HG02763 (cell line): ENCODE data around the gene ABHD1.

Experiments used
- ATAC-seq: cut with Tn5 transposase; IDR thresholded peaks from one replicate; pipeline ENCODE4 v1.9.1; 2021; ENCODE audit warnings: mild to moderate bottlenecking, moderate library complexity; ENCODE audit not compliant: unreplicated experiment

ABHD1 gene

DNA sequence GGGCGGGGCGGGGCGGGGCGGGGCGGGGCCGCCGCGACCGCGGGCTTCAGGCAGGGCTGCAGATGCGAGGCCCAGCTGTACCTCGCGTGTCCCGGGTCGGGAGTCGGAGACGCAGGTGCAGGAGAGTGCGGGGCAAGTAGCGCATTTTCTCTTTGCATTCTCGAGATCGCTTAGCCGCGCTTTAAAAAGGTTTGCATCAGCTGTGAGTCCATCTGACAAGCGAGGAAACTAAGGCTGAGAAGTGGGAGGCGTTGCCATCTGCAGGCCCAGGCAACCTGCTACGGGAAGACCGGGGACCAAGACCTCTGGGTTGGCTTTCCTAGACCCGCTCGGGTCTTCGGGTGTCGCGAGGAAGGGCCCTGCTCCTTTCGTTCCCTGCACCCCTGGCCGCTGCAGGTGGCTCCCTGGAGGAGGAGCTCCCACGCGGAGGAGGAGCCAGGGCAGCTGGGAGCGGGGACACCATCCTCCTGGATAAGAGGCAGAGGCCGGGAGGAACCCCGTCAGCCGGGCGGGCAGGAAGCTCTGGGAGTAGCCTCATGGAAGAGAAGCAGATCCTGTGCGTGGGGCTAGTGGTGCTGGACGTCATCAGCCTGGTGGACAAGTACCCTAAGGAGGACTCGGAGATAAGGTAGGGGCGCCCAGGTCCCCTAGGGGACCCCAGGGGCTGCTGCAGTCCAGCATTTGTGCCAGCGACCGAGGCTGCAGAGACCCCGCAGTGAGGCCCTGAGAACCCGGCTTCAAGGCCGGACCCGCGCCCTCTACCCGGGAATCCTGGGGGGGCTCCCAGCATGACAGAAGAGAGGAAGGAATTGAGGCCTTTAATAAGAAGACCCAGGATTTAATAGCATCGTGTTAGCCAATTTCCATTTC is 36.7 kb upstream of the ABHD1 start, which contains the start of gene KHK:
Gene KHK, plus strand, starts transcription at position 49 of the 870 bp plus-strand sequence. Its CDS starts 488 bp downstream, at position 537.
- ATAC-seq: peak; percentile 8

DNA sequence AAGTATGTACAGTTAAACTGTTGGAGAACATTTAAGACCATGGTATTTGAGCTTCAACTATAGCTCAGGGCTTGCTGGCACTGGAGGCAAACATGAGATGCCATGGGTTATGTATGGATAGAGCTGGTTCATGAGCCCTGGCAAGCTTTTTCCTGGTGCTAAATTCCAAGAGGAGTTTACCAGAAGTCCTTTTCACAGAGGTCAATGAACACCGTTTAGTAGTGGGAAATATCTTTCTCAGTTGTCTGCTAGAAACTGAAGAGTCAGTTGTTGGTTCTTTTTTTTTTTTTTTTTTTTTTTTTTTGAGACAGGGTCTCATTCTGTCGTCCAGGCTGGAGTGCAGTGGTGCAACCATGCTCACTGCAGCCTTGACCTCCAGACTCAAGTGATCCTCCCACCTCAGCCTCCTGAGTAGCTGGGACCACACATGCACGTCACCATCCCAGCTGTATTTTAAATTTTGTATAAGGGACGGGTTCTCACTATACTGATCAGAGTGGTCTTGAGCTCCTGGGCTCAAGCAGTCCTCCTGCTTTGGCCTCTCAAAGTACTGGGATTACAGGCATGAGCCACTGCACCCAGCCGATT is 35.7 kb upstream of the ABHD1 start:
- no peak for ATAC-seq

DNA sequence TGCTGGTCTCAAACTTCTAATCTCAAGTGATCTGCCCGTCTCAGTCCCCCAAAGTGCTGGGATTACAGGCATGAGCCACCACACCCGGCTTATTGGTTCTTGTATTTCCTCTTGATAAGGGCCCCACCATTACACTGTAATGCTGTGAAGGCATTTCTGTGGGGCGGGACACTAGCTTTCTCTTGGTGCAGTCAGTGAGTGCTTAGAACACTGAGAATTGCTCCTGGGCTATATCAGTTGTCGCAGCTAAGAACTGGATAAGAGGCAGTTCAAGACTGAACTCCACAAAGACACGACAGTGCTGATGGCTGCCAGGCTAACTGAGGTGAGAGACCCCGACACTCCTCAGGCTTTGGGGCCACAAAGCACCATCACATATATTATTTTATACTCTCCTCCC is 35.0 kb upstream of the ABHD1 start:
- ATAC-seq: no peak

DNA sequence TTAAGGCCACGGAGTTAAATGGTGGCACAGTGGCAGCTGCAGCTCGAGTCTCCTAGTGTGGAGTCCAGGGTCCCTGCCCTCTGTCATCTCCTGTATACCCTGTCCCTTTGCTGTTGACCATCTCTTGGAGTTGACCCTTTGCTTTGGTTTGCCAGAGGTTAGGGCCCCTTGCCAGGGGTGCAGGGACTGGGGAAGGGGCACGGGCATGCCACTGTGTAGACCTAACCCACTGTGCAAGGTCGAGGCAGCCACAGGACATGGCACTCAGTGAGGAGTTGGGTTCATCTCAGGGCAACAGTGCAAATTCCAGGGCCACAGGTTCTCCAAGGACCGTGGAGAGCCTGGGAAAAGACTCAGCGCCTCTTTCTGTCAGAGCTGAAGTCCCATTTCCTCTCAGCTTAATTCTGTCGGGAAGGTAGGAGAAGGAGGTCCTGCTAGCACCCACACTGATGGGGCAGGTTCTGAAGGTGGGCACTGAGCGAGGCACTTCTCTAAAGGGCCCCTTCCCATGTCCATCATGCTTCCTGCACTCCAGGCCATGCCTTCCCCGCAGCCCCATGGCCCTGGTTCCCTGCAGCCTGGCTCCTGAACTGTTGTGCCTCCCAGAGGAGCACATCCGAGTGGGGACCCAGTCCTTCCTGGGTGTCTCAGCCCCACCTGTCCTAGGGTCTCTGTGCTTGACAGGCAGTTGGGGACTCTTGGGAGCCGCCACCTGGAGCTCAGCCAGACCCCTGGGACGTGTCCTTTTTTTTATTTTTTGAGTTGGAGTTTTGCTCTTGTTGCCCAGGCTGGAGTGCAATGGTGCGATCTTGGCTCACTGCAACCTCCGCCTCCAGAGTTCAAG is 34.3 kb upstream of the ABHD1 start:
- ATAC-seq: no peak

DNA sequence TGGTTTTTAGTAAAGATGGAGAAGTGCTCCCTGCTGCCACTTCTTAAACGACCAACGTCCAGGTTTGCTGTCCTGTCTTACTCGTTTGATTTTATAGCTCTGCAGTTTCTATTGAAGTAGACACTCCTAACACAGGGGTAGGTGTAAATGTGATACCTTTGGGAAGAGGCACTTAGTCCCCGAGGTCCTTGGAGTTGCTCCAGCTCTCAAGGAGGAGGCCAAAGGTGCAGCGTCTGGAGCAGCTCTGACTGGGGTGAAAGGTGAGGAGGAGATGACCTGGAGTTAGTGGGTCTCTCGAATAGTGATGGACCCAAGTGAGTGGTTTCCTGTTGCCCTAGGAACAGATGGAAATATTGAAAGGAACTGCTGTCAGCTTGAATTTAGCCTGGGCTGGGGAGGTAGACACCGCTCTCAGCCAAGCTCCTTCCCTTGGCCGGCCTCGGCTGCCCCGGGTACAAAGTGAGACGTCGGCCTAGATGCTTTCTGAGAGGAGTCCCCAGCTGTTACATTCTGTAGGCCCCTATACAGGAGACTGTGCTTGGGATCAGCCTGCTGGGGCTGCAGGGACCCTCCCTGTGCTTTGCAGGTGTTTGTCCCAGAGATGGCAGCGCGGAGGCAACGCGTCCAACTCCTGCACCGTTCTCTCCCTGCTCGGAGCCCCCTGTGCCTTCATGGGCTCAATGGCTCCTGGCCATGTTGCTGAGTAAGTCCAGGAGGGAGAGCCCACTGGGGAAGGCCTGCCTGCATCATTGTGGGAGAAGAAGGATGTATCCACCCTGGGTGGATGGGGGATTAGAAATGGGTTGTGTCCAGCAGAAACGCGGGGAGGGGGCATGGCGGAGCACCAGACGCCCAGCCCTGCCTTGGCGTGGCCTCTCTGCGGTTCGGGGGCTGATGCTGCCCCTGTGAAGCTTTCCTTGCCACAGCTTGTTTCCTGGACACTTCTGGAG is 31.6 kb upstream of the ABHD1 start:
- ATAC-seq: no peak

DNA sequence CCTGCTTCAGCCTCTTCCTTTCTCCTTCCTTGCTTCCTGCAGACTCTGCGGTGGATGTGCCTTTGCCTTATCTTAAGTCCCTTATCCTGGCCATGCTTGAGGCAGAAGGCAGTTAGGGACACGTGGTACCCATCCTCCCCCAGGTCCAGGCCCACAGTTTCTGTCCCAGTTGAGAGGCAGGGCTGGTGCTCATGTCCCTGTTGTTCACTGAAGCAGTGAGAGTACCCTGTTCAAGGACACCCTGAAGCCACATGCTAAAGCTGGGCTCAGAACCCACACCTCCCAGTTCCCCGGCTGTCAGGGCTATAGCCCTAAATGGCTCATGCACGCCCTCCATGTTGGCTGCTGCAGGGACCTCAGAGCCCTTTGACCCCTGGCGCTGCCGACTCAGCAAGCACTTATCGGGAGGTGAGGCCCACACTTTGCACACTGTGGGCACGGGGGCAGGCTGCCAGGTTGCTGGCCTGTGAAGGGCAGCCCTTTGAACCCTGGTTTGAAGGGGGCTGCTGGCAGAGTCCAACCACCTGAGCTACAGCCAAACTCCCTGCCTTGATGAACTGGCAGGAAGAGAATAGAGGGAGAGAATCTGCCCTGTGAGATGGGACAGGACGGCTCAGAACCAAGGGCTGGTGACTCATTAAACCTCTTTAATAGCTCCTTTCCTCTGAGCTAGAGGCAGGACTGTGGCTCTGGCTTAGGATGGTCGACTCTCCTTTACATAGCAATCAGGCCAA is 30.8 kb upstream of the ABHD1 start:
- no peak for ATAC-seq

DNA sequence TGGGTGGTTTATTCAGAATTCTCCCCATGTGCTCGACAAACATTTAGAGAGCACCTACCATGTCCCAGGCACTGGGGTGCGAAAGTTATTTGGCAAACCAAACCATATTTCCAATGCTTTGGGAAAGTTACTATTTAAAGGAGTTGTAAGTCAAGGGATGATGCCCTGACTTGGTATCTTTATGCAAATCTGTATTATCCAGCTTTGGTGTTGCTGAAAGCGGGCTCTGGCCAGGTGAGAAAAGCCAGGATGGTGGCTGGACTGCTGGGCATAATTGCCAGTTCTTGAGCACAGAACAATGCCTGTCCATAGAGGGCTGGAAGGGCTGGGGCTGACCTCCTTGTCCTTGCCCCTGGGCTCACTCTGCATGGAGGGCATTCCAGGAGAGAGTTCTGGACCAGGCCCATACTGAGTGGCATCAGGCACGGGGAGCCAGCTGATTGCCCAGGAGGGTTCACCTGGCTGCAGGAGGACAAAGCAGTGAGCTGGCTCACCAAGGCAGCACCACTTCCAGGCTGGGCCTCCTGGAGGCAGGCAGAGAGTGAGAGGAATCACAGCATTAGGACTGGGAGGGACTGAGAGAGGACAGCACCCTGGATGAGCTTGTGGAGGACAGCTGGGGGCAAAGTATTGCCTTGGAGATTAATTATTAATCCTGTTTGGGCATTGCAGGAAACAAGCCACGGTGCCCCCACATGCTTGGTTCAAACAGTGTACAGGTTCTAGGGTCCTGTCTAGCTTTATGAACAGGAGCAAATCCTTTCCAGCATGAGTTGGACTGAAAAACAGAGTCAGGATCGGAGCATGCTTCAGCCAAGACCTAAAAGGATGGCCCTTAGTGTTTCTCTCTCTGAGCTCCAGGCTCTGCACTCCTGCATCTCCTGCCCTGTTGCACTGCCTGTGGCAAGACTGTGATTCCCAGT is 29.9 kb upstream of the ABHD1 start:
- ATAC-seq: no peak

DNA sequence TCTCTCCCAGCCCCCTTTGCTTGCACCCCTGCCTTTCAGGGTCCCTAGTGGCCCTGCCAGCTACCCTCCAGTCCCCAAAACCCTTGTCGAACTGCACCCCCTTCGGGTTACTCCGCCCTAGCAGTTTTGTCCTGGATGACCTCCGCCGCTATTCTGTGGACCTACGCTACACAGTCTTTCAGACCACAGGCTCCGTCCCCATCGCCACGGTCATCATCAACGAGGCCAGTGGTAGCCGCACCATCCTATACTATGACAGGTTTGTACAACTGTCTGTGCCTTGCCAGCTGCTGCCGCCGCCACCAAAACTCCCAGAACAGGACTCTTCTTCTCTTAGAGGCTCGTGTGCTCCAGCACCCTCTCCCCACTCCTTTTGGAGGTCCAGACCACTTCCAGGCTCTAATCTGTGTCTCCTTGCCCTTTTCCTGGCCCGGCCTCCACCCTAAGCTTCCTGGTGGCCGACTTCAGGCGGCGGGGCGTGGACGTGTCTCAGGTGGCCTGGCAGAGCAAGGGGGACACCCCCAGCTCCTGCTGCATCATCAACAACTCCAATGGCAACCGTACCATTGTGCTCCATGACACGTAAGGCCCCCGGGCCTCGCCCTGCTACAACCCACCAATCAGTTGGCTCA is 29.1 kb upstream of the ABHD1 start:
- ATAC-seq: no peak

DNA sequence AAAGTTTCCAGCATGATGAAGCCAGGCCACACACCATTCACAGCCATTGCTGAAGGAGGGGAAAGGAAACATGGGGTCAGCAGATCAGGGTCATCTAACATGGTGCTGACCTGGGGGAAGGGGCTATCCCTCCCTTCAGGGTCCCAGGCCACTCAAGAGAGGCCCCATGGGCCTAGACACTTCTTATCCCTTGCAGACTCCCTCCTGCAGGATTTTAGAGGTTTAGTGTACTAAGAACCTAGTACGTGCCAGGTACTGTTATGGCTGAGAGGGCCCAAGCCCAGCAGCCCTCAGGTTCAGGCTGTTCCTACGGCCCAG is 28.2 kb upstream of the ABHD1 start:
- no peak for ATAC-seq

DNA sequence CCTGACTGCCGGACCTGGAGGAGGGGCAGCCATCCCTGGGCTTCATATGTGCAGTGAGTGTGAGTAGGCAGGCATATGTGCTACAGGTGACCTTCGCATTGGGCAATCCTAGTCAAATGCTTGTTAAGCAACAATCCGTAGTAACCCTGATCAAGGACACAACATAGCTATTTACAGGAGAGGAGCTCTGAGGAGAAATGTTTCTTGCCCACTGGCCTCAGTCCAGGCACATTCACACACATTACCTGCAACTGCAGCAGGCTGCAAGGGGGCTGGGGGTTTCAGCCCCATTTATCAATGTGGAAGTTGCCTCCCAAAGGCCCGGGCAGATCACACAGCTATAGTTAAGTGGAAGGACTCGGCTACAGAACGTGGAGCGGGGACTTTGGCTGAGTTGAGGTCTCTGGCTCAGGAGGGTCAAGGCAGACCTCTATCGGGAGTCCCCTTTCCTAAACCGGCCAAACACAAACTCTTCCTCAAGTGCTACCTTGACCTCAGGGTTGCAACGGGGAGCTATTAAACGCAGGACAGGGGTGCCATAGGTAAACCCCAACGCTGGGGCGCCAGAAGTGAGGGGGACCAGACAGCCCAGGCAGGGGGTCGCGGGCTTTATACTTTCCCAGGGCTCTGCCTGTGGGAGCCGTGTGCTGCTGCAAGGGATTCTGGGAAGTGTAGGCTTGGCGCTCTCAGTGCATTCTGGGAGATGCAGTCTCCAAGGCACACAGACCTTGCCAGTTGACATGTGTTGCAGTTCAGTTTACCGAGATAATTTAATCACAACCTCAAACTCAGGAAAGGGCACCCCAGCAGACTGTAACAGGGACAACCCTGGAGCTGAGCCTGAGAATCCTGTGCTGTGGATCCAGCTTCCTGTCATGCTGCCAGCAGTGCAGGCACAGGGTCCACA is 27.6 kb upstream of the ABHD1 start:
- no peak for ATAC-seq

DNA sequence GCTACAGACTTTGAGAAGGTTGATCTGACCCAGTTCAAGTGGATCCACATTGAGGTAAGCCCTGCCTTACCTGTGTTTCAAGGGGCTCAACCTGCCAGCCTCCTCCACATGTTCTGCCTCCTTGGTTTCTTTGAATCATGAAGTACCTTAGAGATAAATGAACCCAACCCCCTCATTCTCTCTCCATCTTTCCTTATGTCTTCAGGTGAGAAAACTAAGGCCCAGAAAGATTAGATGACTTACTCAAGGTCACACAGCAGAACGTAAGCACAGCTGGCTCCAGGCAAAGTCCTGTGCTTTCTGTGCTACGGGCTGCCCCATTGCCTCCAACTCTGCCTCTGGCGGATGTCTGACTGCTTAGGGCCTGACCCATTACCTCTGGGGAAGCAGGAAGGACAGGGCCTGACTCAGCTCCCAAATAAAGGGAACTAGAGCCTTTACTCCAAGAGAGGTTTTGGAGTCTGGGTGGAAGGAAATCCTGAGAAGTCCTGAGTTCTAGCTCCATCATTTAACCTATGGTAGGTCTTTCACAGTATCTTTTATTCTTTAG is 26.8 kb upstream of the ABHD1 start:
- no peak for ATAC-seq

DNA sequence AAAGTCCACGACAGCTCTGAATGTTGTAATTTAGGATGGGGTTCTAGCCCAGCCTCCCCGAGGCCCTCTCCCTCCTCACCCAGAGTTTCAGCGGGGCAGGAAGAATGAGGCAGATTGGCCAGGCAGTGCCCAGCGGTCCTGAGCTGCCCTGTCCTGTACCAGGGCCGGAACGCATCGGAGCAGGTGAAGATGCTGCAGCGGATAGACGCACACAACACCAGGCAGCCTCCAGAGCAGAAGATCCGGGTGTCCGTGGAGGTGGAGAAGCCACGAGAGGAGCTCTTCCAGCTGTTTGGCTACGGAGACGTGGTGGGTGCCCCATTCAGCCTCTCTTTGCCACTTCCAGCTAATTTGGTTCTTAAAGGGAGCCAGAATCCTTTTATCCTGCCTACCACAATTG is 26.3 kb upstream of the ABHD1 start:
- no peak for ATAC-seq

DNA sequence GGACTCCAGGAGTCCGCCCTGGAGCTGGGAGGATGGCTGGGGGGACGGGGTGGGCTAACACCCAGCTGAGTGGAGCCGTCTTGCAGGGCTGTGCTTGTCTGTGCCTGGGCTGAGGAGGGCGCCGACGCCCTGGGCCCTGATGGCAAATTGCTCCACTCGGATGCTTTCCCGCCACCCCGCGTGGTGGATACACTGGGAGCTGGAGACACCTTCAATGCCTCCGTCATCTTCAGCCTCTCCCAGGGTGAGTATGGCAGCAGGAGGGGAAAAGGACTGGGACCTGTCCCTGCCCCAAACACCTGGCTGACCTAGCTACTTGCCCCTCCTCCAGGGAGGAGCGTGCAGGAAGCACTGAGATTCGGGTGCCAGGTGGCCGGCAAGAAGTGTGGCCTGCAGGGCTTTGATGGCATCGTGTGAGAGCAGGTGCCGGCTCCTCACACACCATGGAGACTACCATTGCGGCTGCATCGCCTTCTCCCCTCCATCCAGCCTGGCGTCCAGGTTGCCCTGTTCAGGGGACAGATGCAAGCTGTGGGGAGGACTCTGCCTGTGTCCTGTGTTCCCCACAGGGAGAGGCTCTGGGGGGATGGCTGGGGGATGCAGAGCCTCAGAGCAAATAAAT is 24.2 kb upstream of the ABHD1 start:
- no peak for ATAC-seq

DNA sequence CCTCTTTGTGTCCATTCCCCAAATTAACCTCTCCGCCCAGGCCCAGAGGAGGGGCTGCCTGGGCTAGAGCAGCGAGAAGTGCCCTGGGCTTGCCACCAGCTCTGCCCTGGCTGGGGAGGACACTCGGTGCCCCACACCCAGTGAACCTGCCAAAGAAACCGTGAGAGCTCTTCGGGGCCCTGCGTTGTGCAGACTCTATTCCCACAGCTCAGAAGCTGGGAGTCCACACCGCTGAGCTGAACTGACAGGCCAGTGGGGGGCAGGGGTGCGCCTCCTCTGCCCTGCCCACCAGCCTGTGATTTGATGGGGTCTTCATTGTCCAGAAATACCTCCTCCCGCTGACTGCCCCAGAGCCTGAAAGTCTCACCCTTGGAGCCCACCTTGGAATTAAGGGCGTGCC is 23.6 kb upstream of the ABHD1 start:
- ATAC-seq: no peak

DNA sequence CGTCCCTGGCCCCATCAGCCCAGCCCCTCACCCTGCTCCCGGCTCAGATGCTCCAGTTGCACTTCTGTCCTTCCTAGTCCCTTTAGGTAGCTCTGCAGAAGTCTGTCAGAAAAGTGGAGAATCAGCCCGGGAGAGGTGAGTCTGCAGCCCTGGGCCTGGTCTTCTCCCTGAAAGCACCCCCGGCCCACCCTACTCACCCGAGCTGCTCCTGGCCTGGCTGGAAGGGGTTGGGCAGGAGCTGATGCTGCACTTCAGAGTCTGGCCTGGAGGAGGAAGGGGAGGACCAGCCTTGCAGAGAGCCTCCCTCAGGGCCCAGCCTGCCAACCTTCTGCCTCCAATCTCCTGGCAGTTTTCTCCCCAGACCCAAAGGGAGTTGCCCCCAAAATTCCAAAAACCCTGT is 21.3 kb upstream of the ABHD1 start:
- no peak for ATAC-seq

DNA sequence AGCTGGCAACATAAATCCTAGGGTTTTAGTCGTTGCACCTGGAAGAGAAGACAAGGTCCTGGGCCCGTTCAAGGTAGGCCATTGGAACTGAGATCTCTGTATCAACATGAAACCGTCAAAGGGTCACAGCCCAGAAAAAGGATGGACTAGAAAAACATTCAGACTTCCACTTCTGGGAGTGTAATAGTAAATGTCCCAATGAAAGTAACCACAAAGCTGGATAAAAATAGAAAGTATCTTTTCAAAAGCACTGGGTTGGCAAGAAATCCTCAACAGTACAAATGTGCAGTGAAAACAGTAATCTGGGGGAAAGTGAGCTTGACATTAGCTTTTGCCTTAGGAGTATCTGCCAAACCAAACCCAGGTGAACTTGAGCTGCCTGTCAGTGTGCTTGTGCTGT is 17.6 kb upstream of the ABHD1 start:
- ATAC-seq: no peak

DNA sequence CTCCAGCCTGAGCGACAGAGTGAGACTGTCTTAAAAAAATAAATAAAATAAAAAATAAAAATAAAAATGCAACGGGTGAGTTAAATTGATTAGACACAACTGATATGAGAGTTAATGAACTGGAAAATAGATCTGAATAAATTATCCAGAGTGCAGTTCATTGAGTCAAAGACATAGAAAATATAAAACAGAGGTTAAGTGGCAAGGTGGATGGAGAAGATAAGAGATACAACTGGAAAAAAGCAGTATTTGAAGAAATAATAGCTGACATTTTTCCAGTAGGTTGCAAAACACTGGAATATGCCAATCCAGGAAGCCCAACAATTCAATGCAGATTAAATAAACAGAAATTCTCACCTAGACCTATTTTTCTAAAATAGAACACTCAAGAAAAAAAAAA is 15.4 kb upstream of the ABHD1 start:
- ATAC-seq: no peak
